ENCODE results near the gene WNT6.

The WNT6 gene

DNA sequence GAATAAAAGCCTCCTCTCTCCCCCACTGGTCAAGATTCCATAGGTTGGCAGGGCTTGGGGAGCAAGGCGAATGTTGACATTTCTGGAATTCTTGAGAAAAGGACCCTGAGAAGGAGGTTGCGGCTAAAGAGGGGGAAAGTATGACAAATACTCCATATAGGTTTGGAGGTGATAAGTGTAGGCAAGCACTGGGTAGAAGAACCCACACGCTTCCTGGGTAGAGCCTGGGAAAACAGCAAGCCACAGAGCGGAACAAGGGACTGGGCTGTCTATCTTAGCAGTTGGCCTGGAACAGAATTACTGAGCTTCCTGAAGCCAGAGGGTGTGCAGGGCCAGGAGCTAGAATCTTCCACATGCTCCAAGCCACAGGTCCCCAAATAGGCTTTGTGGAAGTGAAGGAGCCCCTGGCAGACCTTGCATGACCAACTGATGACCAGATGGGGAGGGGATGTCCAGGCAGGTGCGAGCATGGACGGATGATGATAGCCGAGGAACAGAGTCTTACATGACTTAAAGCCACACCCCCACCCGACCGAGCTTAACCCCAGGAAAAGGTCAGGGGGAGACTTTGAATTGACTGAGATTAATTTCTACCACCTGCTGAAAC is 37.9 kb upstream of the WNT6 start:
- no peak for DNase-seq (ENCODE audit: low spot score)
- TF ChIP-seq, protein P1, sequence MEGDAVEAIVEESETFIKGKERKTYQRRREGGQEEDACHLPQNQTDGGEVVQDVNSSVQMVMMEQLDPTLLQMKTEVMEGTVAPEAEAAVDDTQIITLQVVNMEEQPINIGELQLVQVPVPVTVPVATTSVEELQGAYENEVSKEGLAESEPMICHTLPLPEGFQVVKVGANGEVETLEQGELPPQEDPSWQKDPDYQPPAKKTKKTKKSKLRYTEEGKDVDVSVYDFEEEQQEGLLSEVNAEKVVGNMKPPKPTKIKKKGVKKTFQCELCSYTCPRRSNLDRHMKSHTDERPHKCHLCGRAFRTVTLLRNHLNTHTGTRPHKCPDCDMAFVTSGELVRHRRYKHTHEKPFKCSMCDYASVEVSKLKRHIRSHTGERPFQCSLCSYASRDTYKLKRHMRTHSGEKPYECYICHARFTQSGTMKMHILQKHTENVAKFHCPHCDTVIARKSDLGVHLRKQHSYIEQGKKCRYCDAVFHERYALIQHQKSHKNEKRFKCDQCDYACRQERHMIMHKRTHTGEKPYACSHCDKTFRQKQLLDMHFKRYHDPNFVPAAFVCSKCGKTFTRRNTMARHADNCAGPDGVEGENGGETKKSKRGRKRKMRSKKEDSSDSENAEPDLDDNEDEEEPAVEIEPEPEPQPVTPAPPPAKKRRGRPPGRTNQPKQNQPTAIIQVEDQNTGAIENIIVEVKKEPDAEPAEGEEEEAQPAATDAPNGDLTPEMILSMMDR (IDR thresholded peaks at IDR 0.05) = no peak
- no peak overlapping the region for H3K4me3 ChIP-seq
- no peak overlapping the region for H3K27ac ChIP-seq

DNA sequence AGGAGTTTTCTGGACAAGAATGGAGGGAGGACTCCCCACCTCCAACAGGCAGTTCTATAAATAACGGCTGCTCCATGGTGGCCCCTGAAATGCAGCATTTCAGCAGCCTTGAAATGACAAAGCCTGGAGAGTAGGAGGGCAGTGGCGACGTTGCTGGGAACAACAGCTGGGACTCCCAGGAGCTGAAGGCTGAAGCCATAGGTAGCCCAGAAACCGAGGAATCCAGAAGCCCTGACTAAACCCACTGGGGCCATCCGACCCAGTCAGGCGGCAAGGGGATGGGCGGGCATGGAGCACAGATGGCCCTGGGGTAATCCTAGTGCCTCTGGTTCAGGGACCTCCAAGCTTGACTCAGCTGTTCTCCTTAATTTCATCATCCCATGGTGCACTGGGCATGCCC is 37.0 kb upstream of the WNT6 start:
- TF ChIP-seq, protein P1 (IDR thresholded peaks at IDR 0.05) = no peak
- H3K4me3 ChIP-seq = no peak overlapping the region
- no peak overlapping the region for H3K27ac ChIP-seq
- DNase-seq (ENCODE audit: low spot score) = no peak

DNA sequence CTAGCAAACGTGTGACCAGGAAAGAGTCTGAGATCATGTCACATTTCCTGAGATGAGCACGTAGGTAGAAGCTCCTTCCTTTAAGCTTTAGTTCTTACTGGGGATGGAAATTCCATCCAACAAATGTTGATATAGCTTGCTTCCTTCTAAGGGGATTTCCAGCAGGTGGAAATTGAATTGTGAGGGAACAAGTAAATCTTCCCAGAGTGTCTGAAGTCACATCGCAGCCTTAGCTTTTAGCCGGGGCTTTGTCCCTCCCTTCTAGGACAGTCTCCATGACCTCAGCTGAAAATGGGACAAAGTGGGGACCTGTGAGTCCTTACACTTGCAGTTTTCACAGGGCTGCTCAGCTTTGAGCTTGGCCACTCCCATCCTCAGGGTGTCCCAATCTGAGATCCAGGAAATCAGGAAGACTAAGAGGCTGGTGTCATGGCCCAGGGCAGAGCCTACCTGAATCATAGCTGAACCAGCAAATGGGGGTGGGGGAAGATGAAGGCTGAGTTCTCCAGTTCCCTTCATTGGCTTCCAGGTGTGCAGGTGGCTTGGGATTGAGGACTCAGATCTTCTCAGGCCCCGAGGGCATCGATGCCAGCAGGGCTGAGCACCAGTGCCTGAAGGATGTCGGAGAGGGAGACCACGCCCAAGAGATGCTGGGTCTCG is 36.3 kb upstream of the WNT6 start:
- H3K4me3 ChIP-seq = no peak overlapping the region
- no peak overlapping the region for H3K27ac ChIP-seq
- TF ChIP-seq, protein P1 (IDR thresholded peaks at IDR 0.05) = no peak
- DNase-seq (ENCODE audit: low spot score) = no peak

DNA sequence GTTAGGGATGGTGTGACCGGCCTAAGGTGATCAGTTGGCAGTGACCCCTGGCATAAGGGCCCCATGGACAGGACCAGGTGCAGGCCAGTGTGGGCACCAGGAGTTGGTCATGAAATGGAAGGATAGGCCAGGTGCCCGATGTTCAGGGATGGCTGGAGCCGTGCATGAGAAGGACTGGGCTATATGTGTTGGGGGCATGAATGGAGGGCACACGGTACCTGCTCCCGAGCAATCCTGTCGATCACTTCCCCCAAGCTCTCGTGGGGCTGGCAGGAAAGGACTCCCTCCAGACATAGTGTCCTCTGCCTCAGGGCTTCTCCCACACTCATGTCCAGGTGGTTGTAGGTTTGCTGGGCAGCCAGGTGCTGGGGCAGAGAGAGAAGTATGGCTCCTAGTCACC is 35.6 kb upstream of the WNT6 start:
- Histone ChIP-seq H3K4me3 (no peak overlapping the region), H3K27ac (no peak overlapping the region)
- TF ChIP-seq, protein P1 (IDR thresholded peaks at IDR 0.05) = no peak
- no peak for DNase-seq (ENCODE audit: low spot score)

DNA sequence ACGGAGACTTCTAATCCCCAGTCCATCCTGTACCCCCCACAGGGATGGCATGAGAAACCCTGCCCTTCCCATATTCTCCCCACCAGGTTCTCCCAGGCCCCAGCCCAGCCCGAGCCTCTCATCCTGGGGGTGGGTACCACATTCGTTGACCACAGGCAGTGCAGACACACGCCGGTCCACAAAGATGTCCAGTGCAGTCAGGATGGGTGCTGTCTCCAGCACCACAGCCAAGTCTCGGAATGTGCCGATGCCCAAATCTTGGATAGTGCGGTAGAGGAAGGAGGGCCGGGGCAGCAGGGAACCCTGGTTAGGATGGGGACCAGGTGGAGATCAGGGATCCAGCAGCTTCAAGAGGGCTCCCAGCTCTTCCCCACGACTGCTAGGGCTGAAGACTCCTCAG is 32.8 kb upstream of the WNT6 start:
- Histone ChIP-seq H3K4me3 (no peak overlapping the region), H3K27ac (no peak overlapping the region)
- TF ChIP-seq, protein P1 (IDR thresholded peaks at IDR 0.05) = no peak
- no peak for DNase-seq (ENCODE audit: low spot score)

DNA sequence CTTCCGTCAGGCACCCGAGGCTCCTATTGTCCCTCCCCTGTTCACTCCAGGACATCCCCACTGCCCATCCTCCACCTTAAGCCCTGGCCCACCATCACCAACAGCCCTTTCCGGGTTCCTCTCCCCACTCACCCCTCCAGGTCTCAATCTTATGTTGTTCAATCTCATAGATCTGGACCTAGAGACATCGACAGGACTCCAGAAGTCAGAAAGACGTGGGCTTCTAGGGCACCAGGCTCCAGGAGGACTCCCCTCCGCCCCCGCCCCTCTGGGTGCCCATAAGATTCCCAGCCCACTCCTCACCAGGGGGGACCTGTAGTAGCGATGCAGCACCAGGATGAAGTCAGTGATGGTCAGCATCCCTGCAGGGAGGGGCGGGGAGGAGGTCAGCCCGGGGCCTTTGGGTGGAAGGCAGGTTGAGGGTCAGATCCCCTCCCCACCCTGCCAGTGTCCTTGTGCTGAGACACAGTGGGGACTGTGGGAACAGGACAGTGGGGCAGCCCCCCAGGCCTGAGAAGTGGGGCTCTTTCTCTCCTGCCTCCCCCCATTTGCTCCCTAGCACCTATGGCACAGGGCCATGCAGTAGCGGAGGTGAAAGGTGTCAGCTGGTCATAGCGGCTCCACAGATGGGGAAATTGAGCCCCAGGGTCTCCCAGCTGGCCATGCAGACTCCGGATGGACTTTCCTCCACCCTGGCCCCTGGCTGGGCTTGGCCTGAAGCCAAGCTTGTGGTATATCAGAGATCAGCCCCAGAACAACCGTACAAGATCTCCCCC is 31.7 kb upstream of the WNT6 start:
- TF ChIP-seq, protein P1 (IDR thresholded peaks at IDR 0.05) = no peak
- Histone ChIP-seq H3K4me3 (no peak overlapping the region), H3K27ac (no peak overlapping the region)
- DNase-seq (ENCODE audit: low spot score) = no peak

DNA sequence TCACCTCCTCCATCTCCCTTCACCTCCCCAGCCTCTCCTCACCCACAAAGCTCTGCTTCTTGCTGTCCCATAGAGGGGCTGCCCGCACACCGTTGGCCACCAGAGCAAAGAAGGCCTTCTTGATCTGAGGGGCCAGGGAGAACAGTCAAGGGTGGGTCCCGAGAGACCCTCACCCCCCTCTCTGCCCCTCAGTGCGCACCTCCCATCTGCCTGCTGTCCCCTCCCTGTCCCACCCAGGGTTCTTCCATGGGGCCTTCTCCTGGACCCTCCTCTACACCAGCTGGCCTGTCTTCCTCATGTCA is 31.2 kb upstream of the WNT6 start:
- no peak for DNase-seq (ENCODE audit: low spot score)
- Histone ChIP-seq H3K27ac (no peak overlapping the region), H3K4me3 (no peak overlapping the region)
- TF ChIP-seq, protein P1 (IDR thresholded peaks at IDR 0.05) = no peak

Measured in coronary artery (tissue), 2 donors.